ENCODE results near the gene ZSWIM6.

GRCh38 chr5:61353293-61353692 is 21.2 kb downstream of the ZSWIM6 start:
- TF ChIP-seq CTCF (IDR thresholded peaks at IDR 0.05; ENCODE audit: insufficient read depth, low read length, poor library complexity, severe bottlenecking) (no peak), EZH2phosphoT487 (conservative IDR thresholded peaks at IDR 0.05; ENCODE audit: low read length) (no peak)
